ENCODE results near the gene PRIMPOL. TPM values are rescaled to one million over a fixed set of nuclear protein-coding genes. Genes with fewer than 3 reads are reported as not detected.

Gene PRIMPOL
- total and polyA plus RNA-seq, 2 of the 4 experiments (the other 2 are of a cell fraction) = 5.6 to 8.8 TPM

DNA sequence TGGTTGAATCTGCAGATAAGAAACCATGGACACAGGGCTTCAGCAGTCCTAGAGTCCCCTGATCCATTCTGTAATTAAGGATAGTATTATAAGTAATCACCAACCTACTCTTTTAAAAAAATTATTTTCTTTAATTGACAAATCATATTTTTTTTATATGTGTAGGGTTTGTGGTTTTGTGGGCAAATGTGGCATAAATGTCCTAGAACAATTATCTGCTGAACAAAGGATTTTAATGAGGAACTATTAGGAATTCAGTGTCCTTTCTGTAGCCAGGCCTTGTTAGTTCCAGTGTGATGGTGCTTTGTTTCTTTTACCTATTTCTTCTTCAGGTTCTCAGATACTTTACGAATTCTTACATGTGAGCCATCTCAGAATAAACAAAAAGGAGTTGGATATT lies 32.4 kb downstream of the PRIMPOL start:
- intact Hi-C loops (cut with micrococcal nuclease) = no loop called here

More for the DNA sequence above, 32.4 kb downstream of the PRIMPOL start:
- no peaks in the 10 kb centered on the region for H3K27me3 ChIP-seq (ENCODE audit: control insufficient read depth, insufficient read depth, low read length)
- ChIA-PET CTCF (no interaction called here), POLR2A (ENCODE audit: unreplicated experiment) (no interaction called here)
- H3K56ac ChIP-seq (ENCODE audit: extremely low read depth, insufficient read depth, low read length) = no peak overlapping the region
- in situ Hi-C loops (cut with MboI; ENCODE audit: low sequenced_read_pairs) = no loop called here
- BruUV-seq (replicated peaks) = no TSS peak
- no peak overlapping the region for H3K4me3 ChIP-seq (ENCODE audit: insufficient read depth, low read depth, low read length)
- dilution Hi-C loops (cut with HindIII; ENCODE audit: low sequenced_read_pairs, unreplicated experiment) = no loop called here
- no peak overlapping the region for H2BK15ac ChIP-seq (ENCODE audit: low read depth, low read length)
- H4K20me1 ChIP-seq (ENCODE audit: insufficient read depth, low read length) = no peaks in the 10 kb centered on the region
- H2AFZ ChIP-seq (replicated peaks; ENCODE audit: low read length, poor library complexity) = no peak overlapping the region
- H2AK5ac ChIP-seq (ENCODE audit: low read depth, low read length) = no peak overlapping the region
- no peaks in the 10 kb centered on the region for H3K9me3 ChIP-seq (ENCODE audit: control insufficient read depth, insufficient read depth, low read length)
- H2BK5ac ChIP-seq (ENCODE audit: low read depth, low read length, poor library complexity, severe bottlenecking) = no peak overlapping the region
- no peak overlapping the region for H3K9ac ChIP-seq (ENCODE audit: low read depth, low read length)
- H2AK9ac ChIP-seq (replicated peaks; ENCODE audit: low read depth, low read length, poor library complexity) = no peak overlapping the region
- H4K8ac ChIP-seq (ENCODE audit: low read depth in 2 of 2, low read length in 2 of 2) = no peak overlapping the region
- no CpG with 5 or more reads among the region's 1 CpG for WGBS, 2 experiments (ENCODE audit: extremely low coverage in 2 of 2, insufficient read length in 1 of 2)
- no peak overlapping the region for H3K27ac ChIP-seq (ENCODE audit: insufficient read depth, low read length)
- H3K4me2 ChIP-seq (ENCODE audit: low read depth, low read length) = no peak overlapping the region
- no peak overlapping the region for H4K5ac ChIP-seq (ENCODE audit: low read depth, low read length)
- H3K18ac ChIP-seq (ENCODE audit: low read depth, low read length) = no peak overlapping the region
- TF ChIP-seq RFX5 (IDR thresholded peaks at IDR 0.05; ENCODE audit: low read depth, low read length) (no peak), MAZ (IDR thresholded peaks at IDR 0.05; ENCODE audit: borderline replicate concordance, low read depth, low read length) (no peak), BHLHE40 (IDR thresholded peaks at IDR 0.05; ENCODE audit: low read depth, low read length) (no peak), CHD1 (IDR thresholded peaks at IDR 0.05; ENCODE audit: low read depth, low read length) (no peak), RCOR1 (IDR thresholded peaks at IDR 0.05; ENCODE audit: insufficient replicate concordance, low read length) (no peak), MAFK (IDR thresholded peaks at IDR 0.05; ENCODE audit: low read depth, low read length) (no peak), NFE2L2 (IDR thresholded peaks at IDR 0.05; ENCODE audit: low read depth, low read length) (no peak)
- TF ChIP-seq, protein P1, sequence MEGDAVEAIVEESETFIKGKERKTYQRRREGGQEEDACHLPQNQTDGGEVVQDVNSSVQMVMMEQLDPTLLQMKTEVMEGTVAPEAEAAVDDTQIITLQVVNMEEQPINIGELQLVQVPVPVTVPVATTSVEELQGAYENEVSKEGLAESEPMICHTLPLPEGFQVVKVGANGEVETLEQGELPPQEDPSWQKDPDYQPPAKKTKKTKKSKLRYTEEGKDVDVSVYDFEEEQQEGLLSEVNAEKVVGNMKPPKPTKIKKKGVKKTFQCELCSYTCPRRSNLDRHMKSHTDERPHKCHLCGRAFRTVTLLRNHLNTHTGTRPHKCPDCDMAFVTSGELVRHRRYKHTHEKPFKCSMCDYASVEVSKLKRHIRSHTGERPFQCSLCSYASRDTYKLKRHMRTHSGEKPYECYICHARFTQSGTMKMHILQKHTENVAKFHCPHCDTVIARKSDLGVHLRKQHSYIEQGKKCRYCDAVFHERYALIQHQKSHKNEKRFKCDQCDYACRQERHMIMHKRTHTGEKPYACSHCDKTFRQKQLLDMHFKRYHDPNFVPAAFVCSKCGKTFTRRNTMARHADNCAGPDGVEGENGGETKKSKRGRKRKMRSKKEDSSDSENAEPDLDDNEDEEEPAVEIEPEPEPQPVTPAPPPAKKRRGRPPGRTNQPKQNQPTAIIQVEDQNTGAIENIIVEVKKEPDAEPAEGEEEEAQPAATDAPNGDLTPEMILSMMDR (conservative IDR thresholded peaks at IDR 0.05; ENCODE audit: low read depth, low read length) = no peak
- TF ChIP-seq, protein P2, sequence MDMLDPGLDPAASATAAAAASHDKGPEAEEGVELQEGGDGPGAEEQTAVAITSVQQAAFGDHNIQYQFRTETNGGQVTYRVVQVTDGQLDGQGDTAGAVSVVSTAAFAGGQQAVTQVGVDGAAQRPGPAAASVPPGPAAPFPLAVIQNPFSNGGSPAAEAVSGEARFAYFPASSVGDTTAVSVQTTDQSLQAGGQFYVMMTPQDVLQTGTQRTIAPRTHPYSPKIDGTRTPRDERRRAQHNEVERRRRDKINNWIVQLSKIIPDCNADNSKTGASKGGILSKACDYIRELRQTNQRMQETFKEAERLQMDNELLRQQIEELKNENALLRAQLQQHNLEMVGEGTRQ (IDR thresholded peaks at IDR 0.05; ENCODE audit: low read depth, low read length) = no peak
- H3K36me3 ChIP-seq (ENCODE audit: control insufficient read depth, insufficient read depth, low read length) = peaks cover 3% of the 10 kb centered on the region
- no peak for DNase-seq
- H2BK20ac ChIP-seq (ENCODE audit: low read depth, low read length) = no peak overlapping the region
- no peak overlapping the region for H3K14ac ChIP-seq (replicated peaks; ENCODE audit: low read depth, low read length)
- peaks cover 4% of the 10 kb centered on the region; the same call in 1 of the 2 replicates for H3K4me1 ChIP-seq (ENCODE audit: control insufficient read depth, insufficient read depth, low read length)
- no peak overlapping the region for H2BK120ac ChIP-seq (ENCODE audit: low read depth, low read length)
- no peaks in the 10 kb centered on the region for H3K79me1 ChIP-seq (ENCODE audit: low read depth in 1 of 2, low read length in 2 of 2)
- no peak overlapping the region for H4K91ac ChIP-seq (ENCODE audit: insufficient read depth, low read depth, low read length)
- H3K9me1 ChIP-seq (ENCODE audit: insufficient read depth, low read length) = peaks cover 2% of the 10 kb centered on the region; the same call in 1 of the 2 replicates
- ATAC-seq (ENCODE audit: low read depth) = no peak
- H3K23ac ChIP-seq (ENCODE audit: low read depth, low read length) = no peak overlapping the region
- H3K4ac ChIP-seq (ENCODE audit: low read depth, low read length) = no peak overlapping the region

Data from IMR-90 (cell line).